Thyroid gland (tissue), 4 donors: ENCODE measurements around the gene B3GNT5. TPM values are rescaled to one million over a fixed set of nuclear protein-coding genes. Genes with fewer than 3 reads are reported as not detected.

Experiments
- DNase-seq, 2 donors: peaks; one replicate each; pipeline ENCODE4 v3.0.0-alpha.2; 2019
- H3K27ac ChIP-seq, 3 donors: fragments of 200-600 bp; sonication (generic); 1 replicate in 2 of 3; 2 replicates in 1 of 3; pipeline ENCODE4 v1.5.1; 2016 to 2019; ENCODE audit warnings: mild to moderate bottlenecking in 1 of 3, moderate library complexity in 1 of 3
- H3K27me3 ChIP-seq: fragments of 200-600 bp; sonication (generic); one replicate; pipeline ENCODE4 v1.5.1; 2019
- H3K36me3 ChIP-seq, 2 donors: fragments of 200-600 bp; sonication (generic); one replicate each; pipeline ENCODE4 v1.5.1; 2016 to 2019
- H3K4me1 ChIP-seq, 2 donors: fragments of 200-600 bp; sonication (generic); one replicate each; pipeline ENCODE4 v1.5.1; 2017 to 2019
- H3K4me3 ChIP-seq, 3 donors: fragments of 200-600 bp; sonication (generic); replicated peaks in 1 of 3; 1 replicate in 2 of 3; 2 replicates in 1 of 3; pipeline ENCODE4 v1.5.1; 2016; ENCODE audit warnings: mild to moderate bottlenecking in 1 of 3
- H3K9me3 ChIP-seq: fragments of 200-600 bp; sonication (generic); one replicate; pipeline ENCODE4 v1.5.1; 2017
- POLR2A ChIP-seq, 2 donors: fragments of 450-650 bp; IDR thresholded peaks; one replicate each; pipeline ENCODE4 v1.6.1; 2017; ENCODE audit warnings: antibody characterized with exemption in 2 of 2, mild to moderate bottlenecking in 2 of 2, moderate library complexity in 1 of 2
- WGBS, 2 donors: methylation state at CpG; one replicate each; pipeline ENCODE4 v1.1.5; 2017; 5-methylcytosine and 5-hydroxymethylcytosine counted together
- intact Hi-C: fragments of 100-400 bp; cut with DNase I; formaldehyde crosslinking; loops from one replicate; pipeline ENCODE4 v1.15.1; 2023
- total RNA-seq, 4 donors: library from RNA; depleted of rRNA; stranded (reverse); fragments of >200 nt; gene quantifications; one replicate each; pipeline ENCODE4 v1.2.3, GENCODE V29; 2016
- TF ChIP-seq, protein P1 (sequence below), 6 experiments: fragments of 200-600 bp in 3 of 6; fragments of 450-650 bp in 3 of 6; sonication (generic) in 3 of 6; IDR thresholded peaks; one replicate each; pipeline ENCODE4 v1.5.1; 2016 to 2019; ENCODE audit warnings: antibody characterized with exemption in 6 of 6, mild to moderate bottlenecking in 2 of 6, inconsistent platforms in 1 of 6, moderate library complexity in 1 of 6

Gene B3GNT5
- total RNA-seq, 4 donors from 2014 or later = 5.2 to 10.6 (median 7.1) TPM

DNA sequence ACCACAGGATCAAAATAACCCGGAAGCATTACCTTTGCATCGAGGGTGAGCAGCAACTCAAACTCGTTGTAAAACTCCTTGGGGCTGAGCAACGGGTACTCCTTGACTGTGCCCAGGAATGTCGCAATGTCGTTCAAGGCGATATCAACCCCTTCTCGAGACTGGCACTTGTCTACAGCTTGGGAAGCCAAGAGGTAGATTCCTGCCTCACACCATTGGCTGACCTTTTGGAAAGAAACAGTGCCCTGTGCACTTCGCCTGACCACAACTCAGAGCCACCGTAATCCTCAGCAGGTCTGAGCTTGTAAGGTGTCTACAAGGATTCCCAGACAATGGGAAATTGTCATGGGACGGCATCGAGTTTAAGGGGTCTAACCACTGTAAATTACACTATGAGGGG lies 43.9 kb downstream of the B3GNT5 start:
- H3K4me3 ChIP-seq = no peak overlapping the region
- no peak for DNase-seq
- TF ChIP-seq, protein P1, sequence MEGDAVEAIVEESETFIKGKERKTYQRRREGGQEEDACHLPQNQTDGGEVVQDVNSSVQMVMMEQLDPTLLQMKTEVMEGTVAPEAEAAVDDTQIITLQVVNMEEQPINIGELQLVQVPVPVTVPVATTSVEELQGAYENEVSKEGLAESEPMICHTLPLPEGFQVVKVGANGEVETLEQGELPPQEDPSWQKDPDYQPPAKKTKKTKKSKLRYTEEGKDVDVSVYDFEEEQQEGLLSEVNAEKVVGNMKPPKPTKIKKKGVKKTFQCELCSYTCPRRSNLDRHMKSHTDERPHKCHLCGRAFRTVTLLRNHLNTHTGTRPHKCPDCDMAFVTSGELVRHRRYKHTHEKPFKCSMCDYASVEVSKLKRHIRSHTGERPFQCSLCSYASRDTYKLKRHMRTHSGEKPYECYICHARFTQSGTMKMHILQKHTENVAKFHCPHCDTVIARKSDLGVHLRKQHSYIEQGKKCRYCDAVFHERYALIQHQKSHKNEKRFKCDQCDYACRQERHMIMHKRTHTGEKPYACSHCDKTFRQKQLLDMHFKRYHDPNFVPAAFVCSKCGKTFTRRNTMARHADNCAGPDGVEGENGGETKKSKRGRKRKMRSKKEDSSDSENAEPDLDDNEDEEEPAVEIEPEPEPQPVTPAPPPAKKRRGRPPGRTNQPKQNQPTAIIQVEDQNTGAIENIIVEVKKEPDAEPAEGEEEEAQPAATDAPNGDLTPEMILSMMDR (IDR thresholded peaks at IDR 0.05) = no peak
- TF ChIP-seq POLR2A (IDR thresholded peaks at IDR 0.05) = no peak
- H3K9me3 ChIP-seq = no peaks in the 10 kb centered on the region
- no peaks in the 10 kb centered on the region for H3K4me1 ChIP-seq
- no peaks in the 10 kb centered on the region for H3K36me3 ChIP-seq
- WGBS, 2 donors = 59 to 90% methylated on average over 12 of the region's 12 CpGs
- H3K27me3 ChIP-seq = no peaks in the 10 kb centered on the region
- intact Hi-C loops = no loop called here
- no peak overlapping the region for H3K27ac ChIP-seq

DNA sequence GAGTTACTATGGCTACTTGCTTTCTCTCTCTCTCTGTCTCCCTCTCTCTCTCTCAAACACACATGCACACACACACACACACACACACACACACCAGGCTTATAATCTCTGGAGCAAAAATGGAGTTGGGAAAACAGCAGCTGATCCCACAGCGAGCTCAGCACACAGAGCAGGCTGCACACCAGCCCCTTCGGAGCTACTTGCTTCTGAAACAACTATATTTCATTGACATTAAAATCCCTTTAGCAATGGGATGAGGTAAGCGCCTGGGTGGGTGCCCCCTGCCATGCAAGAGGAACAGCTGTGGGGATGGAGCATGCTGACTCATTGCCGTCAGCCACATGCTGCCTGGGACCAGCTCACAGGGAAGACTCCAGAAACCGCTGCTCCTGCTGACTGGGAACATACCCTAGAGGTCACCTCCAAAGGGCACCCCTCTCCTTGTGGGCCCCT lies 45.7 kb downstream of the B3GNT5 start:
- H3K27me3 ChIP-seq = no peaks in the 10 kb centered on the region
- peak in 1 of 2 donors; percentile 4 for DNase-seq
- H3K36me3 ChIP-seq = no peaks in the 10 kb centered on the region
- intact Hi-C loops = no loop called here
- 72 to 88% methylated on average over 4 to 5 of the region's 5 CpGs for WGBS, 2 donors
- H3K9me3 ChIP-seq = no peaks in the 10 kb centered on the region
- H3K4me1 ChIP-seq = no peaks in the 10 kb centered on the region
- no peak overlapping the region for H3K4me3 ChIP-seq
- H3K27ac ChIP-seq = no peak overlapping the region
- no peak for TF ChIP-seq POLR2A (IDR thresholded peaks at IDR 0.05)
- TF ChIP-seq, protein P1 (IDR thresholded peaks at IDR 0.05) = no peak

DNA sequence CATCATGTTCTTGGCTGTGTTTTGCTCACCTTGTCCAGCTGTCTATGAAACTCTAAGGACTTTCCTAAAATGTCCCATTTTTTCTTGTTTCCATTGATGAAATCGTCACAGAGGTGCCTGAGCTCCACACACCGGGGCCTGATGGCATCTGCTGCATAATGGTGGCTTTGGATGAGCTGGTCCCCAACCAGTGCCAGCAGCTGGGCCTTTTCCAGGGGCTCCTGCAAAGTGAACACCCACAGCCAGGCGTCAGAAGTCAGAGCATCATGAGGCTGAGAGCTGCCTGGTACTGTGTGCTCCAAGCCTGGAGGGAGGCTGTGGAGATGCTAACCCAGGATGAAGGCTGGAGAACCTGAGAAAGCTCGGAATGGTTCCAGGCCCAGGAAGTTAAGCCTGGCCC lies 46.9 kb downstream of the B3GNT5 start:
- Histone ChIP-seq H3K9me3 (no peaks in the 10 kb centered on the region), H3K27me3 (no peaks in the 10 kb centered on the region), H3K36me3 (no peaks in the 10 kb centered on the region), H3K4me1 (no peaks in the 10 kb centered on the region), H3K27ac (no peak overlapping the region), H3K4me3 (no peak overlapping the region)
- WGBS, 2 donors = 94 to 98% methylated on average over 3 to 4 of the region's 4 CpGs
- no peak for TF ChIP-seq POLR2A (IDR thresholded peaks at IDR 0.05)
- TF ChIP-seq, protein P1 (IDR thresholded peaks at IDR 0.05) = no peak
- intact Hi-C loops = no loop called here
- DNase-seq = no peak

DNA sequence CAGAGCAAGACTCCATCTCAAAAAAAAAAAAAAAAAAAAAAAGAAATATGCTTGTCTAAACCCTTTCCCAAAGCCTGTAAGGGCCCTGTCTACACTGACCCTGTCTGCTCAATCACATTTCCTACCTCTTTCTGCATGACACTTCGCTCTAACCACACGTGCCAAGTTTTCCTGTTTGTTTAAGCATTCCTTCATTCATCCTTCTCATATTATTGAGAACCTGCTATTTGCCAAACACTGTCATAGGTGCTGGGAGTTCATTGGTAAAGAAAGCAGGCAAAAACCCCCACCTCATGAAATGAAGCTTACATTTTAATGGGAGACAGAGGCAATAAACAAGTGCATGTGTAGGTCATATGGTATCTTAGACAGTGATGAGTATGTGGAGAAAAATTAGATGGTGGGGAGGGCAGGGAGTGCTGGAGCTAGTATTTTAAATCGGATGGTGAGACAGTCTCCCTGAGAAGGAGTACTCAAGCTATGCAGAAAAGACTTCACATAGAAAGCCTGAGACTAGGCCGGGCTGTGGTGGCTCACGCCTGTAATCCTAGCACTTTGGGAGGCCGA lies 48.0 kb downstream of the B3GNT5 start:
- TF ChIP-seq POLR2A (IDR thresholded peaks at IDR 0.05) = no peak
- TF ChIP-seq, protein P1 (IDR thresholded peaks at IDR 0.05) = no peak
- Histone ChIP-seq H3K9me3 (no peaks in the 10 kb centered on the region), H3K27ac (no peak overlapping the region), H3K4me1 (no peaks in the 10 kb centered on the region), H3K27me3 (no peaks in the 10 kb centered on the region), H3K4me3 (no peak overlapping the region), H3K36me3 (no peaks in the 10 kb centered on the region)
- no peak for DNase-seq
- intact Hi-C loops = no loop called here
- 59 to 85% methylated on average over 6 of the region's 6 CpGs for WGBS, 2 donors

DNA sequence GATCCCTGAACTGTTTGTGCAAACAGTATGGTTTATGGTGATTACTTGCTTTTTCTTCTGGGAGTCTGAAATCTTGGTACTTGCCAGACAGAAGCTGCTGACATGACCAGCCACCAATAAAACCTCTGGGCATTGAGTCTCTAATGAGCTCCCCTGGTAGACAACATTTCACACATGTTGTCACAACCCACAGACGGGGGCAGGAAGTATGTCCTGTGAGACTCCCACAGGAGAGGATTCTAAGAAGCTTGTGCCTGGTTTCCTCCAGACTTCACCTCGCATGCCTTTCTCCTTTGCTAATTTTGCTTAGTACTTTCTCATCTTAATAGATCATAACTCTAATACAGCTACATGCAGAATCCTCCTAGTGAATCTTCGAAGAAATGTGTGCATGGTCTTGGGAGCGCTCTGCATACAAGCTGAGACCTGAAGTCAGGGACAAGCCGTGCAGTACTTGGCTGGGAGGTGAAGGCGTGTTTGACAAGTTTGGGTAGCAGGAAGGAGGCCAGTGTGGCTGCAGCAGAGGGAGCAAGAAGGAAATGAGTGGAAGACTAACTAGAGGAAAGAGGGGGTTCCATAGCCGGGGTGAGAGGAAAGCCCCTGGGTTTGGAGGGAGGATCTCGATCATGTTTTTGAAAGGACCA lies 49.0 kb downstream of the B3GNT5 start:
- intact Hi-C loops = no loop called here
- TF ChIP-seq, protein P1 (IDR thresholded peaks at IDR 0.05) = no peak
- no peak for TF ChIP-seq POLR2A (IDR thresholded peaks at IDR 0.05)
- no peaks in the 10 kb centered on the region for H3K4me1 ChIP-seq
- H3K27me3 ChIP-seq = no peaks in the 10 kb centered on the region
- no peaks in the 10 kb centered on the region for H3K9me3 ChIP-seq
- no peaks in the 10 kb centered on the region for H3K36me3 ChIP-seq
- DNase-seq = no peak
- WGBS, 2 donors = 62 to 74% methylated on average over 8 of the region's 8 CpGs
- H3K27ac ChIP-seq = no peak overlapping the region
- H3K4me3 ChIP-seq = no peak overlapping the region
